HepG2 (cell line): ENCODE measurements around the gene PITPNM2. TPM values are rescaled to one million over a fixed set of nuclear protein-coding genes. Genes with fewer than 3 reads are reported as not detected.

Source experiments
- BCL3 ChIP-seq: sonication (generic); formaldehyde crosslinking; IDR thresholded peaks from 2 replicates; pipeline ENCODE4 v1.5.1; 2020; ENCODE audit warnings: mild to moderate bottlenecking, missing genetic modification reagents, moderate library complexity
- CCDC6 ChIP-seq: sonication (generic); formaldehyde crosslinking; IDR thresholded peaks from 2 replicates; pipeline ENCODE4 v1.8.1; 2022; ENCODE audit warnings: mild to moderate bottlenecking, missing genetic modification reagents, moderate library complexity
- FOXO4 ChIP-seq: sonication (generic); formaldehyde crosslinking; conservative IDR thresholded peaks from 2 replicates; pipeline ENCODE4 v1.8.1; 2023; ENCODE audit warnings: missing genetic modification reagents
- HIVEP1 ChIP-seq: sonication (generic); formaldehyde crosslinking; IDR thresholded peaks from 2 replicates; pipeline ENCODE4 v1.4.0; 2020; ENCODE audit warnings: mild to moderate bottlenecking, missing genetic modification reagents
- KAT2B ChIP-seq: fragments of 150-350 bp; IDR thresholded peaks from 2 replicates; pipeline ENCODE4 v1.6.1; 2014; ENCODE audit warnings: low read depth, low read length, borderline replicate concordance
- MED1 ChIP-seq: sonication (generic); formaldehyde crosslinking; IDR thresholded peaks from 2 replicates; pipeline ENCODE4 v1.4.0; 2020; ENCODE audit warnings: missing genetic modification reagents
- MXI1 ChIP-seq: IDR thresholded peaks from 3 replicates; pipeline ENCODE4 v1.6.1; 2012; ENCODE audit warnings: low read depth, low read length, inconsistent platforms, borderline replicate concordance
- NFAT5 ChIP-seq: sonication (generic); formaldehyde crosslinking; IDR thresholded peaks from 2 replicates; pipeline ENCODE4 v1.4.0; 2020; ENCODE audit warnings: missing genetic modification reagents
- NFKB2 ChIP-seq: sonication (generic); formaldehyde crosslinking; IDR thresholded peaks from 2 replicates; pipeline ENCODE4 v1.4.0; 2020; ENCODE audit warnings: missing genetic modification reagents, borderline replicate concordance
- NKX3-1 ChIP-seq: sonication (generic); formaldehyde crosslinking; IDR thresholded peaks from 2 replicates; pipeline ENCODE4 v1.5.0; 2020; ENCODE audit warnings: missing genetic modification reagents
- SIN3B ChIP-seq: fragments of 150-350 bp; IDR thresholded peaks from 2 replicates; pipeline ENCODE4 v1.6.1; 2014; ENCODE audit warnings: low read length
- SMARCE1 ChIP-seq: fragments of 450-650 bp; IDR thresholded peaks from 2 replicates; pipeline ENCODE4 v1.6.1; 2017; ENCODE audit warnings: borderline replicate concordance
- SNRNP70 ChIP-seq: fragments of 200-400 bp; formaldehyde crosslinking; IDR thresholded peaks from 2 replicates; pipeline ENCODE4 v1.6.1; 2017; ENCODE audit warnings: mild to moderate bottlenecking, low read depth, low read length, moderate library complexity
- SUZ12 ChIP-seq: fragments of 150-350 bp; IDR thresholded peaks from 2 replicates; pipeline ENCODE4 v1.6.1; 2014; ENCODE audit warnings: low read depth, low read length
- TARDBP ChIP-seq: sonication (generic); formaldehyde crosslinking; IDR thresholded peaks from 2 replicates; pipeline ENCODE4 v1.8.0; 2022; ENCODE audit warnings: mild to moderate bottlenecking, missing genetic modification reagents
- TEAD2 ChIP-seq: sonication (generic); formaldehyde crosslinking; IDR thresholded peaks from 2 replicates; pipeline ENCODE4 v1.9.0; 2021; ENCODE audit warnings: missing genetic modification reagents
- U2AF1 ChIP-seq: fragments of 200-400 bp; formaldehyde crosslinking; optimal IDR thresholded peaks from 2 replicates; pipeline ENCODE3; 2017; ENCODE audit warnings: mild to moderate bottlenecking, low read depth, low read length
- ZFY ChIP-seq: sonication (generic); formaldehyde crosslinking; IDR thresholded peaks from 2 replicates; pipeline ENCODE4 v1.4.0; 2020; ENCODE audit warnings: missing genetic modification reagents
- ZMAT3 ChIP-seq: sonication (generic); formaldehyde crosslinking; conservative IDR thresholded peaks from 2 replicates; pipeline ENCODE4 v1.7.0; 2021; ENCODE audit warnings: missing genetic modification reagents
- ZNF282 ChIP-seq: fragments of 450-650 bp; IDR thresholded peaks from 2 replicates; pipeline ENCODE4 v1.6.1; 2018; ENCODE audit not compliant: partially characterized antibody
- ZNF441 ChIP-seq: sonication (generic); formaldehyde crosslinking; IDR thresholded peaks from 2 replicates; pipeline ENCODE4 v1.7.0; 2021; ENCODE audit warnings: missing genetic modification reagents, borderline replicate concordance
- ZSCAN20 ChIP-seq: sonication (generic); formaldehyde crosslinking; IDR thresholded peaks from 2 replicates; pipeline ENCODE4 v1.4.0; 2020; ENCODE audit warnings: missing genetic modification reagents, mild to moderate bottlenecking, borderline replicate concordance
- ZSCAN30 ChIP-seq: sonication (generic); formaldehyde crosslinking; IDR thresholded peaks from 2 replicates; pipeline ENCODE4 v1.5.0; 2020; ENCODE audit warnings: mild to moderate bottlenecking, missing genetic modification reagents
- ZSCAN9 ChIP-seq: IDR thresholded peaks from 2 replicates; pipeline ENCODE4 v1.6.1; 2016; ENCODE audit warnings: borderline replicate concordance
- polyA plus RNA-seq, 8 experiments: library from polyadenylated mRNA; depleted of rRNA in 3 of 8; stranded (reverse) in 7 of 8; unstranded in 1 of 8; fragments of >200 nt; fragmentation: Illumina TruSeq in 4 of 8; extraction: Trizol in 4 of 8; gene quantifications; 2 replicates each; pipeline versions ENCODE4 v1.2.1 to v1.2.3, GENCODE V29; 2011 to 2016; ENCODE audit warnings: low read depth in 4 of 8, missing spikeins in 1 of 8, mixed read lengths in 1 of 8; ENCODE audit not compliant: insufficient read depth in 1 of 8
- total RNA-seq, 5 experiments: library from RNA; depleted of rRNA; stranded (reverse); fragments of >200 nt; fragmentation: Illumina TruSeq; extraction: Trizol; gene quantifications; 2 replicates each; pipeline ENCODE4 v1.2.3, GENCODE V29; 2016; ENCODE audit warnings: low read depth in 1 of 5

Gene PITPNM2
- total and polyA plus RNA-seq, 2 of the 13 experiments (the other 11 are each of a cell fraction or from before 2014, with no cell fraction given): 4.2 to 5.3 TPM

- TF ChIP-seq NKX3-1 (CRISPR knock-in tag) (no peak; the same call in 1 of the 2 replicates), ZSCAN20 (no peak; the same call in 1 of the 2 replicates), MXI1 (peak; percentile 5; the same call in 1 of the 3 replicates), SNRNP70 (no peak), NFAT5 (CRISPR knock-in tag) (no peak), TEAD2 (CRISPR knock-in tag) (no peak), ZNF282 (no peak), BCL3 (CRISPR knock-in tag) (no peak), ZMAT3 (CRISPR knock-in tag) (no peak), KAT2B (no peak), ZSCAN30 (CRISPR knock-in tag) (0 out of 2 replicates have a peak, but pooled peaks have one; percentile 37), SIN3B (no peak), ZNF441 (CRISPR knock-in tag) (no peak; the same call in 1 of the 2 replicates), TARDBP (CRISPR knock-in tag) (no peak), HIVEP1 (CRISPR knock-in tag) (no peak), FOXO4 (CRISPR knock-in tag) (no peak), MED1 (CRISPR knock-in tag) (peak; percentile 72), U2AF1 (no peak), CCDC6 (no peak; the same call in 1 of the 2 replicates), SMARCE1 (no peak), ZSCAN9 (CRISPR knock-in tag) (0 out of 2 replicates have a peak, but pooled peaks have one; percentile 10), SUZ12 (no peak), ZFY (CRISPR knock-in tag) (peak; percentile 45), NFKB2 (no peak)
Observed at GRCh38 chr12:123140676-123141614, 9.9 kb downstream of the PITPNM2 start (continued).
